SK-N-SH (cell line): ENCODE measurements around the gene E2F1.

Experiments
- CTCF ChIP-seq: fragments of 200-600 bp; sonication (generic); IDR thresholded peaks from 2 replicates; pipeline ENCODE4 v1.6.1; 2017; ENCODE audit warnings: antibody characterized with exemption, mild to moderate bottlenecking, moderate library complexity
- NFIC ChIP-seq: IDR thresholded peaks from 2 replicates; pipeline ENCODE4 v1.4.0; 2012; ENCODE audit warnings: borderline replicate concordance

GRCh38 chr20:33675136-33675959 is 10.8 kb downstream of the E2F1 start:
- TF ChIP-seq CTCF (no peak), NFIC (no peak)
